GM18519 (cell line): ENCODE data around the gene TP53RK.
"Not testable (repeated sequence)": the region's sequence is repeated elsewhere in the genome, so short reads cannot be mapped to it uniquely, and the experiment has no call there.

ENCODE experiments used
- ATAC-seq: cut with Tn5 transposase; IDR thresholded peaks from one replicate; pipeline ENCODE4 v1.9.1; 2021; ENCODE audit warnings: mild to moderate bottlenecking, moderate library complexity; ENCODE audit not compliant: unreplicated experiment, low FRiP score

Gene TP53RK

DNA sequence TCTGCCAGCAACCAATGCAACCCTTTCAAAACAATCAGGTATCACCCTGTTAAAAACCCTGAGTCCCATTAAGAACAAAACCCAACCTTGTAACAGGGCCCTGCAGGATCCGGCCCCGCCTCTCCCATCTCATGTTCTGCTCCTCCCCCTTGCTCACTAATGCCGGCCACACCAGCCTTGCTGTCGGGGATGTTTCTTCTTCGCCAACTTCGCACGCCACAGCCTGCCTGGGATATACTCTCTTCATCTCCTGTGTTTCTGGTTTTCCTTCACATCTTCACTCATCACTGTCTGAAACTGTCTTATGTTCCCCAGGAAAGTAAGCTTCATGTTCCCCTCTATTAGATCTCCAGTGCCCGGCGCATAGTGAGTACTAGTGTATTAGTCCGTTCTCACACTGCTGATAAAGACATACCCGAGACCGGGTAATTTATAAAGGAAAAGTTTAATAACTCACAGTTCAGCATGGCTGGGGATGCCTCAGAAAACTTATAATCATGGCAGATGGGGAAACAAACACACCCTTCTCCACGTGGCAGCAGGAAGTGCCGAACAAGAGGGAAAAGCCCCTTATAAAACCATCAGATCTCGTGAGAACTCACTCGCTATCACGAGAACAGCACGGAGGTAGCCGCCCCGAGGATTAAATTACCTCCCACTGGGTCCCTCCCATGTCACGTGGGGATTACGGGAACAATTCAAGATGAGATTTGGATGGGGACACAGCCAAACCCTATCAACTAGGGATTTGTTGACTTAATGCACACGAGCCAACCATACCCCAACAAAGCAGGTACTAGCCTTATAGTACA lies 5.1 kb downstream of the TP53RK start:
- ATAC-seq, result no peak

DNA sequence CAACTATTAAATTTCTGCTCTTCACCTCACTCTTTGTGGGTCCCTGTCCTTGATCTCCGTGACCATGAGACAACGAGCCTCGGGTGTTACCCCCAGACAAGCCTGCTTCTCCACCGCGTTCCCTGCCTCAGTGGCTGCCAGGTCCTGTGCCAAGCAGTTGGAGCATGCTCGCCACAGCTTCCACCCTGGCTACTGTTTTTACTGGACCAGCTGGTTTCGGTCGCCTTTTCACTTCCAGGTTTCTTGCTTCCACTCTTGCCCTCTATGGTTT lies 5.6 kb downstream of the TP53RK start:
- no peak for ATAC-seq

DNA sequence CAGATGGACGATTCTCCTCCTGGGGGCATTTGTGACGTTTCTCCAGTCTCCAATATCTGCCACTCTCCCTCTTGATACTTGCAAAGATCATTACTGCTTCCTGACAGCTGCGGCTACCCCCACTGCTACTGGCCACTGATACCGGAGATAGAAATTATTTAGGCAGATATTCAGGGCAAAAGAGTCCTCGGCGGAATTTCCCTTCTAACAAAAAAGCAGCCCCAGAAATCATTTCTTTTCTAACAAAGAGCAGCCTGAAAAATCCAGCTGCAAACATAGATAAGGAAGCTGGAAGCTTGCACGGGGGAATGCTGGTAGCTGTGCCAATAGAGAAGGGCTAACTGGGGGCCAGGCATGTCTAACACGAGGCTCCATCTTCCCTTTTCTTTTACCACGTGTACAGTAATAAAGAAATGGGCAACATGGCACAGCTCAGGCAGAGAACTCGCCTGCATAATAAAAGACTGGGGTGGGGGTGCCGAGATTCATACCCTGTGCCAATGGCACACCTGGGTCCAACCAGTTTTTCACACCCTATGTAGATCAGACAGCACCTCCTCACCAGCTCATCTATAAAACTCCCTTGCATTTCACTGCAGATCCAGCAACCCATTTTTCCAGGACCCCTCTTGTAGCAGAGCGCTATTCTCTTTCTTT lies 6.1 kb downstream of the TP53RK start:
- ATAC-seq, result no peak

DNA sequence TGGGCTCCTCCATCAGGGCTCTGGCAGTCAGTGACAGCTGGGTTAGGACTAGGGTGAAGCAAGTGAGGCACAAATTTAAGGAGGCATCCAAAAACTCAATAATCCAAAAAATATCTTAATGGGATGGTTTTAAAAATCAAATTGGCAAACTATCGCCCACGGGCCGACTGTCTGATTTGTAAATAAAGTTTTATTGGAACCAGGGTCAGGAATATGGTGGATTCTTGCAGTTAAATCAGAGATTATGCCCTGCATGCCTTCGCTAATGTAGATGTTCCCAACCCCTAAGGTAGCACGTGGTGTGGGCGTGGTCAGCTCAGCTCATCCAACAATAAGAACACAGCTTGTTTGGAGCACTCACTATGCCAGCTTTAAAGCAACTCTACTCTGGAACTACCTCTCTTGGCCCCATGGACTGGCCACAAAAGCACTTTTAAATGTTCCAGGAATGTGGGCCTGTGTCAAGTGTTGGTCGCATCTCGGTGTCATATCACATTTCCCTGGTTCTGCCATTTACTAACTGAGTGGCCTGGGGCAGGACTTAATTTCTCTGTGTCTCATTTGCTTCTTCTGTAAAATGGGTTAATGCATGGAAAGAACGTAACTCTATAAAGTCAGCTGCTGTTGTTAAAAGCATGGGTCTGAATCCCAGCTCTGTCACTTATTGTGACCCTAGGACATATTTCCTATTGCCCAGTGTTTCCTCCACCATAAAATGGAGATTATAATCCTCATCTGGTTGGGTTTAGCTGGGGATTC lies 7.0 kb downstream of the TP53RK start:
- no peak for ATAC-seq

DNA sequence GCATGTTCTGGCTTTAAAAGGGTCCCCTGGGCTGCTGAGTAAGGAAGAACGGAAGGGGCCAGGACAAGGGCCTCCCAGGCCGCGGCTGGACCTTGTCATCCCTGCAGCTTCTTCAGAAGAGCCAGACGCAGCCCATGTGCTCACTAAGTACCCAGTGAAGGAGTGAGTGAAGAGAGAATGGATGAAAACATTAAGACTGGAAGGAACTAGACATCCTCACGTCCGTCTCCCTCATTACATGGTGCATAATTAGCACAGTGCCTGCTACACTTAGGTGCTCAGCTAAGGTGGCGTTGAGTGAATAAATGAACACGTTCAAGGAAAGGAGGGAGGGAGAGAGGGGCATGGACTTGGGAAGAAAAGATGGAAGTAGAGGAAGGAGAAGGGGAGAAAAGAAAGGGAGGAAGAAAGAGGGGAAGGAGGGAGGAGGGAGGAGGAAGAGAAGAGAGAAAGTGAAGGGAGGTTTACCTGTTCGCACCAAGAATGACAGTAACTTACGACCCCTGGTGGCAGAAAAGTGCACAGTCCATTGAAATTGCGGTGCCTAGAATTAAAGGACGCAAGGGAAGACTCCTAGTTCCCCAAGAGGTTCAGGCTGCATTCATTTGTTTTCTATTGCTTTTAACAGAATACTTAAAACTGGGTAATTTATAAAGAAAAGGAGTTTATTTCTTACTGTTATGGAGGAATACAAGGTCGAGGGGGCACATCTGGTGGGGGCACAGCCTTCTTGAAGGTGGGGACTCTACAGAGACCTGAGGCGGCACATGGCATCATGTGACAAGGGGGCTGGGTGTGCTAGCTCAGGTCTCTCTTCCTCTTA lies 8.0 kb downstream of the TP53RK start:
- ATAC-seq, result no peak

DNA sequence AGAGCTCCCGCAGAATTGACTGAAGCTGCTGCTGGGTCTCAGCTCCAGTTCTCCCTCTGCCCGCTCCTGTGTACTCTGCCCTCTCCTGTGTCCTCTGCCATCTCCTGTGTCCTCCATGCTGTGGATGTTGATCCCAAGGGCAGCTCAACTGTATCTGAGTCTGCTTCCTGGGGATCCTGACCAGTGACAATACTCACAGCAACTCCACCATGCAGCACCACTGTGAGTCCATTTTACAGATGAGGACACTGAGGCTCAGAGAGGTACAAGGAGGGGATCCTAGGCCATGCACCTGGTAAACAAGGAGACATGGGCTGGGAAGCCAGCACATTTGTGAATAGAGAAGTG lies 8.6 kb downstream of the TP53RK start:
- no peak for ATAC-seq

DNA sequence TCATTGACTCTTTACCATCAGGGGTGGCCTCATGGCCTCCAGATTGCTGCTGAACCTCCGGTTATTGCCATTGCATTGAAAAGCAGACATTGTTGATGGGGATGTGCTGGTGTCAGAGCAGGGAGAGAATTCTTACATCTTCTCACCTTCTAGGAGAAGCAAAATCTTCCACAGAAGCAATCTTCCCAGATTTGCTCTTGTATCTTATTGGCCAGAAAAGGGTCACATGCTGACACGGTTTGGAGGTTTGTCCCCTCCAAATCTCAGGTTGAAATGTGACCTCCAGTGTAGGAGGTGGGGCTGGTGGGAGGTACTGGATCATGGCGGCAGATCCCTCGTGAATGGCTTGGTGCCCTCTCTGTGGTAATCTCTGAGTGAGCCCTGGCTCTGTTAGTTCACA lies 10.7 kb downstream of the TP53RK start:
- no peak for ATAC-seq

DNA sequence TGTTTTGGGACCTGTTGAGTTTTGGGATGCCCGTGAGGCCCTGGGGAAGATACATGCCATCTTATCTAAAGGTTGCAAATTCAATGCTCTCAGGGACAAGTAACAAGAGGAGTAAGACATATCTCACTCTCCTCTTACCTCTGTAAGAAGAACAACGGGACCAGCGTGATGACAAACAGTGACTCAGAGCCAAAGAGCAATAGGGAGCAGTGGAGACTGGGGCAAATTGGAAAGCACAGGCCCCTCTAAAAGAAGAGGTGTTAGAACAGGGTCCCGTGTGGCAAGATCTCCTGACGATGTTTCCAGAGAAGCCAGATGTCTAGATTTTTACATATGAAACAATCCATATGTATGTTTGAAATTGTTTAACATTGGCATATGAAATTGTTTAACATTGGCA lies 11.6 kb downstream of the TP53RK start:
- no peak for ATAC-seq

DNA sequence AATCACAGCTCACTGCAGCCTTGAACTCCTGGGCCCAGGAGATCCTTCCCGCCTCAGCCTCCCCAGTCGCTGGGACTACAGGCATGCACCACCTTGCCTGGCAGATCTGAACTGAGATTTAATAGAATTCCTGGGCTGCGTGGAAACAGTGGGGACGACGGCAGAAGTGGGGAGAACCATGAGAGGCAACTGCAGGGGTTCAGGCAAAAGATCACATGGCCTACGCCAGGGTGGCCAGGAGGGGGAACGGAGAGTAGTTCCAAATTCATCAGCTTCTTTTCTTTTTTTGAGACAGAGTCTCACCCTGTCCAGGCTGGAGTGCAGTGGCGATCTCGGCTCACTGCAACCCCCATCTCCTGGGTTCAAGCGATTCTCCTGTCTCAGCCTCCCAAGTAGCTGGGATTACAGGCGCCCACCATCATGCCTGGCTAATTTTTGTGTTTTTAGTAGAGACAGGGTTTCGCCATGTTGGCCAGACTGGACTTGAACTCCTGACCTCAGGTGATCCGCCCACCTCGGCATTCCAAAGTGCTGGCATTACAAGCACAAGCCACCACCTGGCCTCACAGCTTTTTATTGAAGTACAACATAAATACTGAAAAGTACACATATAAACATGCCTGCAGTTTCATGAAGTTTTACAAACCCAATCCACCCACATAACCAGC lies 12.5 kb downstream of the TP53RK start:
- not testable (repeated sequence) for ATAC-seq

DNA sequence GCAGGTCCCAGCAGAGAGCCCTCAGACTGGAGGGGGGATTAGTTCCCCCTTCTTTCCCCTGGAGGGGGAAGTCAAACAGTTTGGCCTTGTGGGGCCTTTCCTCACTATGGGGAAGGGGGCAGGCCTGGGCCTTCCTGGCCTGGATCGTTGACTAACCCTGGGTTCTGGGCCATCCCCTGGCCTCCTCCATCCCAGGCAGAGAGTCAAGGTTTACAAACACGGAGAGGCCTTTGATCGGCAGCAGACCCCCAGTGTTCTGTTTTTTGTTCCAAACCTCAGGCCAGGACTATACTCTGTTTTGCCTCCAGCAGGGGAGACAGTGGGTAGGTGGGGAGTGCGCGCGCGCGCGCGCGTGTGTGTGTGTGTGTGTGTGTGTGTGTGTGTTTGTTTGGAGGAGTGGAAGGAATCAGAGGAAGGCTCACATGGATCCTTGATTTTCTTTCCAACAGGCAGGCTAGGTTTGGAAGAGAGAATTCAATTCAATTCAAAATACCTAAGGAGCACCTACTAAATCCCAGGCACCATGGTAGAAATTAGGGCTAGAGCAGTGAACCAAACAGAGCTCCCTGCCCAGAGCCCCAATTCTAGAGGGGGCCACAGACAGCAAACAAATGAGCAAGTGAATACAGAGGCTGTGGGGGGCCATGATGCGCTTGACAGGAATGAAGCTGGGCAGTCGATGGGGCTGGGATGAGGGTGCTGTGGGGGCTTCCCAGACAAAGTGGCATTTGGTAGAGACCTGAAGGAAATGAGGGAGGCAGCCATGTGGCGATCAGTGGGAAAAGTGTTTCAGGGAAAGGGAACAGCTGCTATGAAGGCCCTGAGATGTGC lies 14.8 kb downstream of the TP53RK start:
- ATAC-seq, result no peak

DNA sequence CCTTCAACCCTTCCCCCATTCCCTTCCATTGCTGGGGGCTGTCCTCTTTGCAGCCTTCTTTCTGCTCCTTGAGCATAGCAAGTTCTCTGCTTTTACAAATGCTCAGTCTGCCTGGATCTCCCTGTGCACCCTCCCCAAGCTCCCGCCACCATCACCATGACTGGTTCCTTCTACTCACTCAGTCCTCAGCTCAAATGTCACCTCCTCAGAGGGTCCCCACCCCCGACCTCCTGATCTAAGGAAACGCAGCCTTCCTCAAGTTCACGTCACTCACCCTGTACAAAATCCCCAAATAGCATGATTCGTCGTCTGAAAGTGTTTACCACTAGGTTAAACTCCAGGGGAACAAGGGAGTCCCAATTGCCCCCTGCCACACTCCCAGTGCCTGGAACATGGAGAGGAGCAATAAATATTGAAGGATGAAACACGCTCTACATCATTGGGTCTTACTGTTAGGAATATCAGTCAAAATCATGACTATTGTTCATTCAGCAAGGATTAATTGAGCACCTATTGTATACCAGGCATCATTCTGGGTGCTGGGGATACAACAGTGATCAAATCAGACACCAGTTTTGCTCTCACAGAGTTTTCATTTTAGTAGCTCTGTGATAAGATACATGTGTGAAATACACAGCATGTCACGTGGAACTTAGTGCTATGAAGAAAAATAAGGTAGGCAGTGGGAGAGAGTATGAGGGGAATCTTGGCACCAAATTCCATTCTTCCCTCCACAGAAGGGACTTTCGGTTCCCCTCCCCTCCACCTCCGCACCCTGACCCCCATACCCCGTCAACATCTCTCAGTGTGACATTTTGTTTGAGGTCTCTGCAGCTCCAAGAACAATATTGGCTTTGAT lies 15.6 kb downstream of the TP53RK start:
- ATAC-seq, result no peak

DNA sequence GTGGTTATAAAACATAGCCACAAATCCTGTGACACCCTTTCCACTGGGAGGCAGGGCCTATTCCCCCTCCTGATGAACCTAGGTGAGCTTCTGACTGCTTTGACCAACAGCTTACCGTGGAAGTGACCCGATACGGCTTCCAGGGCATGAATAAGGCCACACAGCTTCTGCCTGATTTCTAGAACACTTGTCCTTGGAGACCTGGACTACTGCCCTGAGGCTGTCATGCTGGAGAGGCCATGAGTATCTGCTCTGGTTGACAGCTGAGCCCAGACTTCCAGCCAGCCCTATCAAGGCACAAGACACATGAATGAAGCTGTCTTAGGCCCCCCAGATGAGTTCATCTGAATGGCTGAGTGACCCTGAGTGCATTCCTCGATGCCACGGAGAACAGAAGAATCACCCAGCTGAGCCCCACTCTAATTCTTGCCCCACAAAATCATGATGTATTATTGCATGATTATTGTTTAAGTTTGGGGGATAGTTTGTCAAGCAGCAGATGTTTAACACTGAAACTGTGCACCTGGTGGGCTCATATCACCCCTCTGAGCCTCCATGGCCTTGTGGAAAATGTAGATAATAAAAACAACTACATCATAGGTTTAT lies 16.6 kb downstream of the TP53RK start:
- ATAC-seq, result no peak

DNA sequence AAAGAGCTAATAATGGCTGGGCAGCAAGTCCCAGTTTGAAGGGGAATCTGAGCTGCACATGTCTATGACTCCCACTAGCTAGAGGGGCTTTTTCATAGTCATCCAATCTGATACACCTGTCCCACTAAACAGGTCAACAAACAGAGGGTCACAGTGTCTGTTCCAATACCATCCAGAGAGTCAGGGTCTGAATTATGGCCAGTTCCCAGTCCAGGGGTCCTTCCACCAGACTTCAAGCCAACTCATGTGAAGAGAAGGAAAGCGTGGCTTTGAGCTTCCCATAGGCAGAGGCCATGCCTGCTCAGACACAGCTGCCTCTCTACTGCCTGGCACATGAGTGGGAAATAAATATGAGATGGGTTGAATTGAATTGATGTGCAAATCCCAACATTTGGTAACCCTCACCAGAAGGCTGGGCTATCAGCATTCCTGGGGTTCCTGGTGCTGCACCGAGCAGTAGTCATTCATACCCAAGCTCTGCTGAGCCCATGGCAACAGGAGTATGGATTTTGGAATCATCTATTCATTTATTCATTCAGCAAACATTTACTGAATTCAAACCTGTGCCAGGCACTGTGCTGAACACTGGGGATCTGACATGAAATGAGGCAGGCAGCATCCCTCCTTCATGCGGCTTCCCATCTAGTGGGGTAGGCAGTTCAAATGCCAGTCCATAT lies 17.2 kb downstream of the TP53RK start:
- ATAC-seq, result no peak

DNA sequence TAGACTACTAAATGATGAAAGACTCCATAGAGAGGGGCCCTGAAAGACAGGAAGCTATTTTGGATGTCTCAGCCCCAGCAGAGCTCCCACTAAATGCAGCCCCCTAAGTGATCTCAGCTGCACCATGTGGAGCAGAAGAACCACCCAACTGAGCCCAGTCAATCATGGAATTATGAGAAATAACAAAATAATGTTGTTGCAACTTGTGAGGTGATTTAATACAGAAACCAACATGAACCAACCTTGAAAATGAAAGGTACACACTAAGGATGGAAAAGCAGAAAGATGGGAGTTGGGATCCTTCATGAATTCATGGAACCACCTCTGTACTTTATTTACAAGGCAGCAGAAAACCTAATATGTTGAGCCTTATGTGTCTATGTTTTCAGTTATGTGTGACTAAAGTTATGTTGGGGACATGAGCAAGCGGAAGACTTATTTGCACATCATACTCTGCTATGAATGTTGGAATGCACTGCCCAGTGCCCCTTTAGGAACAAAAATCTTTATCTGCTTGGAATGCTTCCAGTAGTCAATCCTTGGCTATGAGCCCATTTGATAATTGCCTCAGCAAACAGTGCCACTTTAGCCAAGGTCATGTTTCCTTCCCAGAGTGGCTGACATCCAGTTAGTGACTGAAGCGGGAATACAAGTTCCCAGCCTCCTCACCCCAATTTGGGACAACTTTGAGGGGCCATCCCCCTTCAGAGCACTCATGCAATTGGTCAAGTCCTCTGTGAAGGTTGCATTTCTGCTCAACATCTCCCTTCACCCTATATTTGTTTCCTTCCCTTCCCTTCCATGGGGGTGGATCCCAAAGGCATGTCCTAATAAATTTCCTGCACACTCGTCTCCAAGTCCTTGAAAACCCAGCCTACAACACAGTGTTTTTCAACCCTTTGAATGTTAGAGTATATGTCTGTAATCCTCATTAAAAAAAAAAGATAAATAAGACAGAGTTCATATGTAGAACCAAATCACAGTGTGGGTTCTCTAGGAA lies 18.4 kb downstream of the TP53RK start:
- ATAC-seq, result no peak

DNA sequence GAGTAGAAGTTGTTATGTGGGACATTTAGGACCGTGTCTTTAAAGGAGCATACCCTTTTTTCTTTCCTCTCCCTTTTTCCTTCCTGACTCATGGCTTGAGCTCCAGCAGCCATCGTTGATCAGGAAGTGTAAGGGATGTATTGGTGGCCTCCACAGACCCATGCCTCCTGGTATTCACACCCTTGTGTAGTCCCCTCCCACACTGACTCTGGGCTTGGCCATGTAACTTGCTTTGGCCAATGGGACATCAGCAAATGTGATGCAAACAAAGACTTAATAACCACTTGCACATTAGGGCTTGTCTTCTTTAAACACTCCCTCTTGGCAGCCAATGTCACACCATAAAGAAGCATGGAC lies 19.0 kb downstream of the TP53RK start:
- ATAC-seq, result no peak

DNA sequence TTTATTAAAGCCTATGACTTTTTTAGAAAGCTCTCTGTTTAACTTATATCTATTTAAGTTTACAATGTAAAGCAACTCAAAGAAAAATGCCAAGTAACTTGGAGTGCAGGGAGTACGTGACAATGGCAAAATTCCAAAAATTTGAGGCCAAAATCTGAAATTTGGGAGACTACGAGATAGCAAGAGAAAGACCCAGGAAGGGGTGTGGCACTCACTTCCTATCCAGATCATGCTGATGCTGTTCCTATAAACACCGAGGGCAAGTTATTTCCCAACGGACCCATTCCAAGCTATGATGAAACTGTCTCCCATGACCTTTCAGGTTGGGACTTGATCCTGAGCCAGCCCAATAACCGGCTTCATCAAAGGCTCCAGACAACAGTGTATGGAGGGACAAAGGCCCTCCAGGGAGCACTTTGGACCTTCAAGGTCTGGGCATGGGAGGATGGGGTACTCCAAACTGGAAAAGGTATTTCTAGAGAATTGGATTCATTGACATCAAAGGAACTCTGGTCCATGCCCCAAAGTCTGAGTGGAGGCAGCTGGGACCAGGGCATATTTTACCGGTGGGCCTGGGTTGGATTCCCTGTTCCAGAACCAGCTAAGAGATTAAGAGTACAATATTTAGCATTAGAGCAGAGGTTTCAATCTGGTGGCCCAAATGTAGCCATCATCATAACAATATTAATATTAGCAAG lies 22.3 kb downstream of the TP53RK start:
- no peak for ATAC-seq
